GM19452 (cell line): Measurements from ENCODE around the gene HCN3.

Source experiments
- ATAC-seq: cut with Tn5 transposase; IDR thresholded peaks from one replicate; pipeline ENCODE4 v1.9.1; 2021; ENCODE audit not compliant: unreplicated experiment

HCN3 gene

DNA sequence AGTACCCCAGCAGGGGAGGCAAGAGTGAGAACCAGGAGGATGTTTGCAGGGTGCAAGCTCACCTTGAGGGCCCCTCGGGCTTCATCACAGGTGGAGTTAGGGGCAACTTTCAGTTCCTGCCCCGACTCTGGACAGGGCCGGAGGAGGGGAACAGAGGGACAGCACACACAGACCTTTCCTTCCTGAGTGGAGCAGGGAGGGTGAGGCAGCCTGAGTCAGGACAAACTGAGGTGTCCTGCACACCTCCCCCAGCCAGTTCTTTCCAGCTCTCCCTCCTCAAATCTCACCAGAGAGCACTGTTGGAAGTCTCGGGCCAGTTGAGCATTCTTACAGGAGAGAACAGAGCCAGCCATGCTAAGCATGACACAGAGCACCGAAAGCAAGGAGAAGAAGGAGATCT, 23.5 kb upstream of the HCN3 start:
- ATAC-seq = no peak

GRCh38 chr1:155254228-155254713, 23.0 kb upstream of the HCN3 start:
- ATAC-seq = no peak

DNA sequence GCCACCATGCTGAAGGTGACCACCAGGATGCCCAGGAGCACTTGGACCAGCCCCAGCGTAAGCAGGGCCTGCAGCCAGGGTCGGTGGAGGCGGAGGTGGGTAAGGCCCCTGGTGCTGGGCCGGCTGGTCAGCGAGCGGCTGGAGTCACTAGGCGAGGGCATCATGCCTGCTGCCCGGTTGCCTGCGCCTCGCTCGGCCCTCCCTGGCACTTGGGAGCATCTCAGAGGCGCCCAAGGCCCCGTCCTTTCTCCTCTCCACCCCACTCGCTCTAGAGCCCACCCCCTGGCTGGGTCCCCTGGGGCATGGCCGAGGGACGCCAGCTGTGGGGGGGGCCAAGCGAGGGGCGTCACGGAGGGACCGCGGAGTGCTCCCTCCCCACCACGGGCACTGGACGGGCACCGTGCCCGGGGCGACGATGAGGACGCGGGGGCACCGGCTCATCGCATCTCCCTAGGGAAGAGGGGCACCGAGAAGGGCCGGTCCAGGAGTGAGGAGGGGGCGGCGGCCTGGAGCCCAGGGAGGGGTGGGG, 22.5 kb upstream of the HCN3 start:
- no peak for ATAC-seq

DNA sequence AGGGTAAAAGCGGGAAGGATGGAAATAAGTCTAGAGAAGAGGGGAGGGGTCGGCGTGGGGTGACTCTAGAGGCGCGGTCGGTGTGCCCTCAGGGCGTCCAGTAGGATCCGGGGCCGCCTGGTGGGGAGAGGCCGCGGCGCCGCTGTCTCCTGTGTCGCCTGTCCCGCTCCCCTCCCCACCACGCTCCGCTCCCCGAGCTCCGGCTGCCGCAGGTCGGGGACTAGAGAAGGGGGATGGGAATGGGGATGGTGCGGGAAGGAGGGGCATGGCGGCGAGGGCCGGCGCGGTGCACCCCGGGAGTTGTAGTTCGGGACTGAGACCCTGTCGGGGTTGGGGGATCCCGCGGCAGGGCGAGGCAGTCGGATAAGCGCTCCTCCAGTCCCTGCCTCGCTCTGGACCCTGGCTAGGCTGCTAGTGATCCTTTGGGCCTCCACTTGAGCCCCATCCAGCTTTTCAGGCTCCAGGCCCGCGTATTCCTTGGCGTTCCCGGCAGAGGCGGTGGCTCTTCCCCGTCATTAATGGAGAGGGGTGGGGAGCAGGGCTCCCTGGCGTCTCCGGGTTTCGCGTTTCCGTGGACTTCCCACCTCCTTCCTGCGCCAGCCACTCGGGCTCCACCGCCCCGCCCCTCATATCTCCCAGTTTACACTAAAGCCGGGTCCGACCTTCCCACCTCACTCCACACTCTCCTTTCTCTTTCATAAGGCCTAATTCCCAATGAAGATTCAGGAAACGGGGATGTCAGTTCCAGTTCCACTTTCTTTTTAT, 21.8 kb upstream of the HCN3 start, which contains the start of gene ENTREP3:
Gene ENTREP3 (minus strand): TSS at position 241 of the 765 bp plus-strand sequence. CDS start 606 bp downstream, outside the sequence.
- ATAC-seq = no peak

GRCh38 chr1:155256058-155256852, 21.0 kb upstream of the HCN3 start:
- no peak for ATAC-seq

- no peak for ATAC-seq
Observed at GRCh38 chr1:155260276-155260675, 17.0 kb upstream of the HCN3 start.

DNA sequence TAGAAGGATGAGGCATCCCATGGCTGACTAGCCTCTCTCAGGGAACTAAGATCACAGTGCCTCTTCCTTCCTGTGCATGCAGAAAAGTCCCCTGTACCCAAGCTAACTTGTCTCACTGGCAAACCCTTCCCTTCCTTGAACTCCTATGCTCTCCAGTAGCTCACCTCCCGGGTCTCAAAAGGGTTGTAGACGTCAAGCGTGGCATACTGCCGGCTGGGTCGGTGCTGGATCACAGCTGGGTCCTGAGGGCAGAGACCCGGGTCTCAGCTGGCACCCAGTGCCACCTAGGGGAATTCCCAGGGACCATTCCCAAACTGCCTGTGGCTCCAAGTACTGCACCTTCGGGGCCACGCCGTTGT, 15.8 kb upstream of the HCN3 start:
- ATAC-seq = peak; percentile 3

DNA sequence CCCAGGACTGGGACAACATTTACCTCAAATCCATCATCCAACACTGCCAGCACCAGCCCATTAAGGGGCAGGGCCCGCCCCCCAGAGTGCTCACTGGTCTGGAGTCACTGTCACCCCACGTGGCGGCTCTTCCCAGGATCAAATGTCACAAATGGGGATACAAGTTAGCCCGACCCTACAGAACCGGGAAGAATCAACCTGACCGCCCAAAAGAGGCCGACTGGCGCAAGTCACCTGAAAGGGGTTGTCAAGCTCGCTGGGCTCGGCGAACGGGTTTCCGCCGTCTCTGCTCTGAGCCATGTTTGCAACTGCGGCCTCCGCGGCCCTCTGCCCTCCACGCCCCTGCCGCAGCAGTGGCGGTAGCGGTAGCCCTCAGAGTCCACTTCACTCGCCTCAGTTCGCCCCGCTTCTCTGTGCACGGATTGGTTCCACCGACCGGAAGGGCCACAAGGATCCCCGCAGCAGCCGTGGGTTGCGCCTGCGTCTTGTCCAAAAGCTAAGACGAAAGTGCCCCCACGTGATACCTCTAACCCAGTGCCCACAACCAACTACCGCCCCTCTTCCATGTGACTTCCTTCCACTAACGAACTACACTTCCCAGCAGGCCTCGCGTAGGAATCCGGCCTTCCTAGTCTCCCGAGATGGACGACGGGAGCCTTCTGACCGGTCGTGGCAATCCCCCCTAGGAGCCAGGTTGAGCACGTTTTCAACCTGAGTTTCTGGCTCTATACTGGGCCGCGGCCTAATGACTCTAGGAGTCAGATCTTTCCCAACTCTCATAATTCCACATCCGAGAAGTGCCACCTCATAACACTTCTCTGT, 15.2 kb upstream of the HCN3 start, which contains the start of gene SCAMP3:
Gene SCAMP3 (minus strand): TSS at position 509 of the 822 bp plus-strand sequence. CDS start 209 bp downstream, at position 300.
- peak; percentile 88 for ATAC-seq

GRCh38 chr1:155263067-155263466, 14.2 kb upstream of the HCN3 start:
- ATAC-seq = no peak

- no peak for ATAC-seq
Observed at GRCh38 chr1:155266553-155266952, 10.7 kb upstream of the HCN3 start.

GRCh38 chr1:155267373-155267772, 9.9 kb upstream of the HCN3 start:
- ATAC-seq = no peak

DNA sequence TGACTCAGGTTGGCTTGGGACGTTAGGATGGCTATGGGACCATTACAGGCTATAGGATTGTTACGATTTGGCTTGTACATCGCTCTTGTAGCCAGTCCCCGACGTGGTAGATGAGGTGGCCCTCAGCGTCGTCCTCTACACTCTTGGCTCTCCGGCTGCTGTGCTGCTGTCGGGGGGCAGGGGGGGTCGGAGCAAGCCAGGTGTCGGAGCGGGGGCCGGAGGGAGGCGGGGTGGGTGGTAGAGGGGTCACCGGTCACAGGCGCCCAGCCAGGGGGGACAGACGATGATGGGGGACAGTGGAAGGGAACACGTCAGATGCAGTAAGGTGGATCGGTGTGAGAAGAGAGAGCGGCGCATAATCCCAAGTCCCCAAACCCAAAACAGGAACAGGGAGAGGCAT, 8.6 kb upstream of the HCN3 start:
- ATAC-seq = no peak

- no peak for ATAC-seq
Observed at GRCh38 chr1:155269381-155269780, 7.9 kb upstream of the HCN3 start.

GRCh38 chr1:155272466-155273342, 4.6 kb upstream of the HCN3 start:
- ATAC-seq = peak; percentile 26

GRCh38 chr1:155273343-155274245, 3.7 kb upstream of the HCN3 start, which contains the start of gene CLK2:
CLK2 (minus strand) TSS chr1:155273504; CDS start chr1:155270977, 2,527 bp downstream.
- ATAC-seq = peak; percentile 82

GRCh38 chr1:155277902-155278688, 832 bp downstream of the HCN3 start:
- ATAC-seq = no peak

DNA sequence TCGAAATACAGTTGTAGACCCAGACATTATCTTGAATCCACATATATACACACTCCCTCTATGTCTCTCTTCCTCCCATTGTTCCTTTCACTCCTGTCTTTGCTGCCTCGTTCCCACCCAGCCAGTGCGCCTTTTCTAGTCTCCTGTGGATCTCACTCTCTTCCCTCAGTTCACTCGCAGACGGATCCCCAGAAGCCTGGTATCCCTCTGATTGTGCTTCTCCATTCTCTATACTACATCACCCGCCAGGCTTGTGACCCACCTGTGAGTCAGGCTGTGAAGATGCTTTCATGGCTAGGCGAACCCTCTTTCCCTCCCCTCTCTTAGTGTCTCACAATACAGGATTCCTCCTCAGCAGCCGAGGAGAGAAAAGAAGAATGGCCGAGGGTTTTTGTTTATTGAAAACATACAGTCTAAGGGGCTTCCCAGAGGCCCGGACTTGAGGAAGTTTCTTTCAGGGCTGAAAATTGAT, 1.5 kb downstream of the HCN3 start:
- no peak for ATAC-seq

DNA sequence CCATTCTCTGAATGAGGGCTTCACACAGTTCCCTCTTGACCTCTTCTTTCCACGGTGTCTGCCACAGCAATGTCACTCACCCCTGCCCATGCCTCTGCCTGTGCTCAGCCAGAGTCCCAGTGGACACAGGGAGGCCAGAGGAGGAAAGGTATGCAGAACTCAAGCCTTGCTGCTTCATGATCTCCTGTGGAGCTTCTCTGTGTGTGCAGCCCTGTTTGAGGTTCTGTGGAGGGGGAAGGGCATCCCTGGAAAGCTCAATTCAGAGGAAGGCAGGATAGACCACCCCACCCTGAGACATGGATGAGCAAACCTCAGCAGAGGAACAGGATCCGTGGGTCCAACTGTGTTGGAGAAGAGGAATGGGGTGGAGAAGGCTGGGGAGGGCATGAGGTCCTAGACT, 2.0 kb downstream of the HCN3 start:
- no peak for ATAC-seq
